ENCODE results near the gene FGF9. TPM values are rescaled to one million over a fixed set of nuclear protein-coding genes. Genes with fewer than 3 reads are reported as not detected.

The FGF9 gene
- total RNA-seq, 4 donors from 2014 or later = 0.22 to 0.82 (median 0.38) TPM; not detected in 1

GRCh38 chr13:21745307-21745706 lies 74.4 kb downstream of the FGF9 start:
- no peak for TF ChIP-seq CTCF (IDR thresholded peaks at IDR 0.05; ENCODE audit: low read depth)

- no peak for TF ChIP-seq CTCF (IDR thresholded peaks at IDR 0.05; ENCODE audit: low read depth)
Observed at GRCh38 chr13:21747456-21747855, 76.6 kb downstream of the FGF9 start.

GRCh38 chr13:21748166-21748565 lies 77.3 kb downstream of the FGF9 start:
- TF ChIP-seq CTCF (IDR thresholded peaks at IDR 0.05; ENCODE audit: low read depth) = no peak

- no peak for TF ChIP-seq CTCF (IDR thresholded peaks at IDR 0.05; ENCODE audit: low read depth)
Observed at GRCh38 chr13:21749410-21749809, 78.5 kb downstream of the FGF9 start.

- TF ChIP-seq CTCF (IDR thresholded peaks at IDR 0.05; ENCODE audit: low read depth) = no peak
Observed at GRCh38 chr13:21752501-21752900, 81.6 kb downstream of the FGF9 start.

- TF ChIP-seq CTCF (IDR thresholded peaks at IDR 0.05; ENCODE audit: low read depth) = no peak
Observed at GRCh38 chr13:21753117-21753729, 82.3 kb downstream of the FGF9 start.

Other genes with a start within 250 kb of the FGF9 start
- 10 to 100 TPM; 37.9 to 88.1 (median 58.7) TPM for gene ZDHHC20, start 211.8 kb upstream of the FGF9 start, total RNA-seq
- 10 to 100 TPM; 25.1 to 76.1 (median 40.5) TPM for gene MICU2, start 66.9 kb upstream of the FGF9 start, total RNA-seq

All from subcutaneous adipose tissue (tissue), 4 donors.